Activated naive CD4-positive, alpha-beta T cell treated with anti-CD3 and anti-CD28 coated beads for 36 hours (primary cell): ENCODE measurements around the gene SLFN11. TPM values are rescaled to one million over a fixed set of nuclear protein-coding genes. Genes with fewer than 3 reads are reported as not detected.
"Not testable (repeated sequence)": the region's sequence is repeated elsewhere in the genome, so short reads cannot be mapped to it uniquely, and the experiment has no call there.

ENCODE experiments used
- CTCF ChIA-PET: fragments of 350-600 bp; sonication (Branson Sonifier 250); formaldehyde crosslinking; loops from one replicate; lab custom pipeline; 2021; ENCODE audit warnings: antibody characterized with exemption; lab: Charles Lee
- DNase-seq: peaks from one replicate; pipeline ENCODE4 v3.0.0-alpha.2; 2020
- H3K27ac Mint-ChIP-seq: one replicate; pipeline ENCODE4 v1.8.0; 2021; ENCODE audit warnings: mild to moderate bottlenecking, mixed read lengths
- H3K27me3 Mint-ChIP-seq: one replicate; pipeline ENCODE4 v1.8.0; 2021; ENCODE audit warnings: low read depth, mixed read lengths
- H3K36me3 Mint-ChIP-seq: one replicate; pipeline ENCODE4 v1.8.0; 2021; ENCODE audit warnings: low read depth, mixed read lengths
- H3K4me1 Mint-ChIP-seq: one replicate; pipeline ENCODE4 v1.8.0; 2021; ENCODE audit warnings: low read depth, mixed read lengths
- H3K4me3 Mint-ChIP-seq: one replicate; pipeline ENCODE4 v1.8.0; 2021; ENCODE audit warnings: mild to moderate bottlenecking, moderate library complexity, mixed read lengths
- H3K9me3 Mint-ChIP-seq: one replicate; pipeline ENCODE4 v1.8.0; 2021; ENCODE audit warnings: mixed read lengths
- intact Hi-C: fragments of 100-400 bp; cut with micrococcal nuclease; formaldehyde crosslinking; loops from one replicate; pipeline ENCODE4 v1.15.1; 2023
- total RNA-seq, 2 experiments: library from RNA; stranded (reverse); gene quantifications; one replicate each; pipeline ENCODE4 v1.2.3, GENCODE V29; 2021

SLFN11 gene
- total RNA-seq, 2 experiments from 2014 or later: 46.4 to 49.6 TPM

GRCh38 chr17:35350493-35350892, 22.9 kb downstream of the SLFN11 start:
- CTCF ChIA-PET: no interaction called here
- Mint-ChIP-seq H3K9me3 (no peaks in the 10 kb centered on the region), H3K36me3 (peaks cover 24% of the 10 kb centered on the region), H3K4me3 (no peak overlapping the region), H3K4me1 (peaks cover 18% of the 10 kb centered on the region), H3K27me3 (no peaks in the 10 kb centered on the region), H3K27ac (no peak overlapping the region)
- intact Hi-C loops: no loop called here
- no peak for DNase-seq

GRCh38 chr17:35345926-35346771, 27.3 kb downstream of the SLFN11 start:
- intact Hi-C loops: loop anchor here (2.0 kb wide), 1 partner anchor 33 kb away; no protein-coding TSS in a partner anchor
- Mint-ChIP-seq H3K27me3 (no peaks in the 10 kb centered on the region), H3K36me3 (no peaks in the 10 kb centered on the region), H3K9me3 (peaks cover 9% of the 10 kb centered on the region), H3K4me1 (peaks cover 23% of the 10 kb centered on the region), H3K4me3 (peak overlapping the region; percentile 76), H3K27ac (peak overlapping the region; percentile 19)
- peak; percentile 42 for DNase-seq
- CTCF ChIA-PET: interaction anchor here (1.0 kb wide), 1 partner anchor 19 kb away, joined by 4 read pairs; no protein-coding TSS in a partner anchor

GRCh38 chr17:35345445-35345925, 27.9 kb downstream of the SLFN11 start:
- Mint-ChIP-seq H3K4me1 (peaks cover 23% of the 10 kb centered on the region), H3K27me3 (no peaks in the 10 kb centered on the region), H3K27ac (no peak overlapping the region), H3K36me3 (no peaks in the 10 kb centered on the region), H3K9me3 (peaks cover 9% of the 10 kb centered on the region), H3K4me3 (peak overlapping the region; percentile 76)
- DNase-seq: no peak
- intact Hi-C loops: no loop called here
- CTCF ChIA-PET: interaction anchor here (1.0 kb wide), 1 partner anchor 19 kb away, joined by 4 read pairs; no protein-coding TSS in a partner anchor

GRCh38 chr17:35344262-35344661, 29.2 kb downstream of the SLFN11 start:
- H3K27ac Mint-ChIP-seq: no peak overlapping the region
- H3K36me3 Mint-ChIP-seq: no peaks in the 10 kb centered on the region
- peaks cover 9% of the 10 kb centered on the region for H3K9me3 Mint-ChIP-seq
- CTCF ChIA-PET: no interaction called here
- H3K4me1 Mint-ChIP-seq: peaks cover 23% of the 10 kb centered on the region
- no peaks in the 10 kb centered on the region for H3K27me3 Mint-ChIP-seq
- H3K4me3 Mint-ChIP-seq: no peak overlapping the region
- intact Hi-C loops: no loop called here
- no peak for DNase-seq

- Mint-ChIP-seq H3K4me1 (peaks cover 23% of the 10 kb centered on the region), H3K4me3 (no peak overlapping the region), H3K36me3 (no peaks in the 10 kb centered on the region), H3K27ac (no peak overlapping the region), H3K9me3 (peaks cover 9% of the 10 kb centered on the region), H3K27me3 (no peaks in the 10 kb centered on the region)
- intact Hi-C loops: no loop called here
- no peak for DNase-seq
- CTCF ChIA-PET: interaction anchor here (1.0 kb wide), 1 partner anchor 29 kb away, joined by 8 read pairs; no protein-coding TSS in a partner anchor
Observed at GRCh38 chr17:35342276-35342675, 31.1 kb downstream of the SLFN11 start.

GRCh38 chr17:35341411-35341992, 31.9 kb downstream of the SLFN11 start:
- no peak overlapping the region for H3K4me3 Mint-ChIP-seq
- peaks cover 9% of the 10 kb centered on the region for H3K9me3 Mint-ChIP-seq
- DNase-seq: peak; percentile 37
- H3K4me1 Mint-ChIP-seq: peaks cover 20% of the 10 kb centered on the region
- H3K27me3 Mint-ChIP-seq: no peaks in the 10 kb centered on the region
- no peak overlapping the region for H3K27ac Mint-ChIP-seq
- intact Hi-C loops: no loop called here
- H3K36me3 Mint-ChIP-seq: no peaks in the 10 kb centered on the region
- CTCF ChIA-PET: no interaction called here

GRCh38 chr17:35338230-35338629, 35.2 kb downstream of the SLFN11 start:
- no peak for DNase-seq
- H3K27ac Mint-ChIP-seq: no peak overlapping the region
- H3K4me3 Mint-ChIP-seq: no peak overlapping the region
- intact Hi-C loops: no loop called here
- H3K9me3 Mint-ChIP-seq: peaks cover 7% of the 10 kb centered on the region
- no peaks in the 10 kb centered on the region for H3K27me3 Mint-ChIP-seq
- CTCF ChIA-PET: no interaction called here
- H3K36me3 Mint-ChIP-seq: no peaks in the 10 kb centered on the region
- peaks cover 13% of the 10 kb centered on the region for H3K4me1 Mint-ChIP-seq

GRCh38 chr17:35337364-35337763, 36.1 kb downstream of the SLFN11 start:
- CTCF ChIA-PET: interaction anchor here (1.4 kb wide), 1 partner anchor 24 kb away, joined by 3 read pairs; no protein-coding TSS in a partner anchor
- Mint-ChIP-seq H3K4me3 (no peak overlapping the region), H3K36me3 (no peaks in the 10 kb centered on the region), H3K27me3 (no peaks in the 10 kb centered on the region), H3K9me3 (peaks cover 5% of the 10 kb centered on the region), H3K27ac (no peak overlapping the region), H3K4me1 (peaks cover 8% of the 10 kb centered on the region)
- no peak for DNase-seq
- intact Hi-C loops: no loop called here

- H3K4me1 Mint-ChIP-seq, H3K4me3 Mint-ChIP-seq, H3K9me3 Mint-ChIP-seq, H3K27ac Mint-ChIP-seq, intact Hi-C loops, H3K27me3 Mint-ChIP-seq, H3K36me3 Mint-ChIP-seq, DNase-seq: not testable (repeated sequence)
- CTCF ChIA-PET: interaction anchor here (0.6 to 2.1 kb wide), 2 partner anchors 21 to 25 kb away, joined by 4 to 8 read pairs; no protein-coding TSS in a partner anchor
Observed at GRCh38 chr17:35333578-35333977, 39.8 kb downstream of the SLFN11 start.

- no peaks in the 10 kb centered on the region for H3K4me1 Mint-ChIP-seq
- CTCF ChIA-PET: interaction anchor here (0.6 to 1.3 kb wide), 2 partner anchors 10 to 15 kb away, joined by 3 to 4 read pairs; no protein-coding TSS in a partner anchor
- H3K36me3 Mint-ChIP-seq: peaks cover 26% of the 10 kb centered on the region
- H3K27ac Mint-ChIP-seq: no peak overlapping the region
- no peak for DNase-seq
- intact Hi-C loops: no loop called here
- no peak overlapping the region for H3K4me3 Mint-ChIP-seq
- H3K27me3 Mint-ChIP-seq: no peaks in the 10 kb centered on the region
- peaks cover 15% of the 10 kb centered on the region for H3K9me3 Mint-ChIP-seq
Observed at GRCh38 chr17:35322749-35323148, 50.7 kb downstream of the SLFN11 start.

- no peak overlapping the region for H3K4me3 Mint-ChIP-seq
- no peak for DNase-seq
- H3K27me3 Mint-ChIP-seq: no peaks in the 10 kb centered on the region
- H3K27ac Mint-ChIP-seq: no peak overlapping the region
- peaks cover 2% of the 10 kb centered on the region for H3K36me3 Mint-ChIP-seq
- H3K4me1 Mint-ChIP-seq: peaks cover 27% of the 10 kb centered on the region
- intact Hi-C loops: no loop called here
- no peaks in the 10 kb centered on the region for H3K9me3 Mint-ChIP-seq
- CTCF ChIA-PET: interaction anchor here (0.6 to 7.4 kb wide), 4 partner anchors 158 to 443 kb away, joined by 3 to 118 read pairs (median 3); partner anchors contain the start of gene SLFN12L
Observed at GRCh38 chr17:35315971-35316370, 57.5 kb downstream of the SLFN11 start.

- intact Hi-C loops: no loop called here
- peaks cover 27% of the 10 kb centered on the region for H3K4me1 Mint-ChIP-seq
- DNase-seq: no peak
- no peaks in the 10 kb centered on the region for H3K27me3 Mint-ChIP-seq
- peaks cover 2% of the 10 kb centered on the region for H3K36me3 Mint-ChIP-seq
- no peak overlapping the region for H3K4me3 Mint-ChIP-seq
- H3K27ac Mint-ChIP-seq: no peak overlapping the region
- peaks cover under 1% of the 10 kb centered on the region for H3K9me3 Mint-ChIP-seq
- CTCF ChIA-PET: interaction anchor here (0.6 to 7.4 kb wide), 5 partner anchors 11 to 292 kb away, joined by 3 to 118 read pairs (median 3); partner anchors contain the start of gene SLFN12L
Observed at GRCh38 chr17:35315283-35315682, 58.1 kb downstream of the SLFN11 start.
